SKM-1 (cell line): ENCODE results near the gene C6.
"Not testable (repeated sequence)": the region's sequence is repeated elsewhere in the genome, so short reads cannot be mapped to it uniquely, and the experiment has no call there.

Experiments
- DNase-seq: peaks from one replicate; lab custom pipeline; 2025; ENCODE audit not compliant: unreplicated experiment; lab: John Stamatoyannopoulos, UW

Gene C6

GRCh38 chr5:41213340-41213739 lies at the start of gene C6:
C6 (minus strand) TSS chr5:41213532; CDS start chr5:41203230, 10,302 bp downstream.
- DNase-seq, result no peak

- no peak for DNase-seq
These were observed 43.1 kb upstream of the C6 start for GRCh38 chr5:41256400-41256799.

- no peak for DNase-seq
These were observed 39.8 kb upstream of the C6 start for GRCh38 chr5:41253109-41253508.

DNA sequence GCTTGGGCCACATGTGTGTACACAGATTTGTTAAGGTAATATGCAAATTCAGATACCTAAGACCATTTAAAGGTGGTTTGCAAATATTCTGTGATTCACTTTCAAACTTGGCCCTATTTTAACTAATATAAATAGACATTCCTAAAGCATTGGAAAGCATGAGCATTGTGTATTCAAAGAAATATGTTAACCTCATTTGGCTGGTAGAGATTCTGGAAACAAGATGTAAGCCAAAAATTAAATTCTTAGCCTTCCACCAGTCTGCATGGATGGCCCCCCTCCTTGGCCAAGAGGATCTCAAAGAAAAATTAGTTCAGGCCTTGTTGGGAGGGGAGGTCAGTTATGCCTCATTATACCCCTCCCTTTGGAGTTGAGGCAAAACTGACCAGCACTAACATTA lies 38.7 kb upstream of the C6 start:
- DNase-seq, result no peak

DNA sequence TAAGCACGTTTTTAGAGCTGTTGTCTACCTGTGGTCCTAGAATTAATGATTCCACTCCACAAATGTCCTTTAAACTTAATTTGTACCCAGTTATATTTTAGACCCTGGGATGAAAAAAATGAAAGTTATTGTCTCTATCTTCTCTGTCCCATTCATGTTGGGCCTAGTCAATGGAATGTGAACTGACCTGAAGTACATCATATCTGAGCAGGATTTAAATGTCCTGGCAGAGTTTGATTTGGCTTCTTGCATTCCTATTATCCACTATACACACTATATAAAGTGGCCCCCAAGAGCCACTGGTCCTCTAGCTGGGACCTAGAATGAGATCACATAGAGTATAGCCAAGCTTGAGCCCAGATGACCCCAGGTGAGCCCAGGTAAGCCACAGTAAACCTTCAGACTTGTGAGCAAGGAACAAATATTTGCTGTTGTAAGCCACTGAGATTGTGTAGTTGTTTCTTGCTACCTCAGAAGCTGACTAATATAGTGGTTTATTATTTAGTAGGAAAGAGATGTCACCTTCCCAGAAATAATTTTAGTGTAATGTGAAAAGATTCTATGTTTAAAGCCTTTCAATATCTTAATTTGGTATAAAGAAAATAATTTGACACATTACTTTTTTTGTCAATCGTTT lies 37.1 kb upstream of the C6 start:
- DNase-seq, result no peak

GRCh38 chr5:41247135-41247534 lies 33.8 kb upstream of the C6 start:
- no peak for DNase-seq

- no peak for DNase-seq
These were observed 33.0 kb upstream of the C6 start for GRCh38 chr5:41246376-41246775.

- DNase-seq, result no peak
These were observed 30.2 kb upstream of the C6 start for GRCh38 chr5:41243558-41243957.

DNA sequence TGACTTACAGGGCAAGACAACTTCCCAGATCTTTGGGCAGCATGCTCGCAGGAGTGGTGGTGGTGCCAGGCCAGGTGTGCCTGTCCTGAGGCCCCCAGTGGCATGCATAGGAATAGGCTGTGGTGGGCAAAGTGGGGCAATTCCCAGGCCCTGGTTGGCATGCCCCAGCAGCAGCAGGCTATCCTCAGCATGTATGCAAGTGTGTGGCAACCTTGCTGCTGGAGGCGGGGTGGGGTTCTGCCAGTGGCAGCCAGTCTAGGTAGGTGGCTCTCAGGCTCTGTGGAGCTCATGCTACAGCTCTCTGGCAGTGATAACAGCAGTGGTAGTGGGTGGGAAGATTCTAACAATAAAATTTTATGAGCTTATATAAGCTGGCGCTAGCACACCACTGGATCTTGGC lies 27.7 kb upstream of the C6 start:
- DNase-seq, result no peak

DNA sequence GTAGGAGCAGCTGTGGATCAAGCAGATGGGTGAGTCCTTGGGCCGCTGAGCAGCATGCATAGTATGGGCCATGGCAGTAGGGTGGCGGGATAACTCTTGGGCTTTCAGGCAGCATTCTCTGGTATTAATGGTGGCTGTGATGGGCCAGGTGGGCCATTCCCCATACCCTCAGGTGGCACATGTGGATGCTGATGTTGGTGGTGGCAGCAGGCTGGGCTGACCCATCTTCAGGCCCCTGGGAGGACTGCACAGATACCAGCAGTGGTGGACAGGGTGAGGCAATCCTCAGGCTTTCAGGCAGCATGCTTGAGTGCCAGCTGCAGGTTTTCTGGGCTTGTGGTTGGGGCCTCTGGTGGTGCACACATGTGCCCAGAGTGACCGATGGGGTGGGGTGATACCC lies 27.1 kb upstream of the C6 start:
- no peak for DNase-seq

- DNase-seq, result no peak
These were observed 21.1 kb upstream of the C6 start for GRCh38 chr5:41234475-41234874.

DNA sequence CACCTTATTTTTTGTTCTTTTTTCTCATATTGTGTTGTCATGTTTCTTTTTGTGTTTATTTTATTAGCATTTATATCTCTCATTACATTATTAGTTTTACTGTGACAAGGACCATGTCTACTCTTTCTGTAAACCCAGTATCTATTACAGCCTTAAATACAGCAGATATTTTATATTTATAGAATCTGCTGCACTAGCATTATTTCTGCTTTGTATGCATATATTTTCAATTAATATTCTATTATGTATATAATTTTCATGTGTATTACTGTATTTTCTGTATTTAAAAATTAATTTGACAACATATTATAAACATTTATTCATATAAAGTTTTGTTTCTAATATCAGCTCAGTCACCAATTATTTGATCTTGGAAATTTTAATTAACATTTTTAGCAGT lies 19.5 kb upstream of the C6 start:
- no peak for DNase-seq

DNA sequence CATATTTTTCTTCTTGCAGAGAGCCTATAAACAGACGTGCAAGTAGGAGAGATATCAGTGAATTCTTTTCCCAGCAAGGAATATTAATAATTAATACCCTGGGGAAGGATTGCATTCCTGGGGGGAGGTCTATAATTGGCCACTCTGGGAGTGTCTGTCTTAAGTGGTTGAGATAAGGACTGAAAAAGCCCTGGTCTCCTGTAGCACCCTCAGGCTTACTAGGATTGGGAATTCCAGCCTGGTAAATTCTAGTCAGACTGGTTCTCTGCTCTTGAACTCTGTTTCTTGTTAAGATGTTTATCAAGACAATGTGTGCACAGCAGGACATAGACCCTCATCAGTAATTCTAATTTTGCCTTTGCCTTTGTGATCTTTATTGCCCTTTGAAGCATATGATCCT lies 16.9 kb upstream of the C6 start:
- DNase-seq, result not testable (repeated sequence)

- DNase-seq, result no peak
These were observed 10.6 kb upstream of the C6 start for GRCh38 chr5:41223962-41224361.

- DNase-seq, result no peak
These were observed 6.4 kb upstream of the C6 start for GRCh38 chr5:41219658-41220269.

DNA sequence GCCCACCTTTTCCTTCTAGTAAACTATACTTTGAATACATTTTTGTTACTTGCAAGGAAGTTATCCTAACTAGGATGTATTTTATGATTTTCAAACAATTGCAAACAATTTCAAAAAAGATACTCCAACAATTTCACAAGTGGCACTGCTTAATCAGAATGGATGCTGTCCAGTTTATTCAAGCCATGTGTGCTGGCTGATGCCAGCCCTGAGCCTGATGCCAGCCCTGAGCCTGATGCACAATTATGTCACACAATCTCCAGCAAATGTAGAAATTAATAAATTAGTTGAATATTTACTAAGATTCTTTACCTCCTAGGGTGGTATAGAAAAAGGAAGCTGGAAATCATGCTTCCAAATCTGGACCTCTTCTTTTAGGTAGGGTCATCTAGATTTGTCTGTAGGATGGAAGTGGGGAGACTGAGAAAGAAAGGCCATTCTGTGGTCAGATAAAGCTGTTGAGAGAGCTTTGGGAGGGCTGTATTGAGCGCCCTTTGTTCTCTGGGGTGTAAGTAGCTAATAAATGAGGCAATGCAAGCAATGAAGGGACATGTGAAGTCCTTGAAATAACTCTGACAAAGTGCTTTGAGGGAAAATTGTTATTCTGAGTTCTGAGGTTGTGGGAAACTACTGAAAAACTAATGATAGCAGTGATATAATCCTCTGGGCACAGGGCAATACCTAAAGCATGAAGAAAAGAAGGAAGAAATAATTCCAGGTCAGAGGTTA lies 5.8 kb upstream of the C6 start:
- DNase-seq, result no peak

- no peak for DNase-seq
These were observed 850 bp upstream of the C6 start for GRCh38 chr5:41214182-41214581.

DNA sequence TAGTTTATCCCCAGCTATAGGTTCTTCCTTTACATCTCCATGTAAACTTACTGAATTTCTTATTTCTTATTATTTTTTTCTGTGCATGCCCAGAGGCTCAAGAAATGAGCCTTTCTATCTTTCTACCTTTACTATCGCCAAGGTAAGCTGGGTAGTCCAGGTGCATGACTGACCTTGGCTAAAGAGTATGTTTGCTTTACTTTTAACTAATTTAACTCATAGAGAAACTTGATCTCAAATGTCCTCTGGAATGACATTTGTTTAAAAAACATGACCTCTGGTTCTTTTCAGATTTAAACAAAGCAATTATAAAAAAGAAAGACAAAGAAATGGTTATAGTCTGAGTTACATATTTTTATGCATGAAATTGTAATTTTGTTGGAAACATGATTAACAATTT lies 397 bp downstream of the C6 start:
- DNase-seq, result no peak

- DNase-seq, result no peak
These were observed 1.9 kb downstream of the C6 start for GRCh38 chr5:41211417-41211816.

DNA sequence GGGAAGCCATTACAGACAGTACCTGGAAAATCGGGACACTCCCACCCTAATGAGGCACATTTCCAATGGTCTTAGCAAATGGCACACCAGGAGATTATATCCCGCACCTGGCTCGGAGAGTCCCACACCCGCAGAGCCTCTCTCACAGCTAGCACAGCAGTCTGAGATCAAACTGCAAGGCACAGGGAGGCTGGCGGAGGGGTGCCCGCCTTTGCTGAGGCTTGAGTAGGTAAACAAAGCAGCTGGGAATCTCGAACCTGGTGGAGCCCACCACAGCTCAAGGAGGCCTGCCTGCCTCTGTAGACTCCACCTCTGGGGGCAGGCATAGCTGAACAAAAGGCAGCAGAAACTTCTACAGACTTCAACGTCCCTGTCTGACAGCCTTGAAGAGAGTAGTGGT lies 7.9 kb downstream of the C6 start:
- not testable (repeated sequence) for DNase-seq

DNA sequence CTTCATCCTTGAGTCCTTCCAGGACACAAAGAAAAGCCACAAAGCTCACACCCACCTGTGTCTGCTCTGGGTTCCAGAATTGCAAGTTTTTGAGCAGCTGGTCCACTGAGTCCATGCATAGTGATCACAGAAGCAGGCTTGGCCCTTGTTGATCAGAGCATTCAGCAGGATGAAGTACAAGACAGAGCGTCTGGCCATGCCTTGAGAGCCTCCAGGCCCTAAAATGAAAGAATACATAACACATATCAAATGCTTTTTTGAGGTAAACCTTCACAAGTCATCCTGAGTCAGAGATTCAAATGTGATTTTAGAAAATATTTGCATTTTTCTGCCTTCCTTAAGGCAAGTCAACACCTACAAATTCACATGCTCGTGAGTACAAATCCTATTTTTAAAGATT lies 10.3 kb downstream of the C6 start:
- no peak for DNase-seq

DNA sequence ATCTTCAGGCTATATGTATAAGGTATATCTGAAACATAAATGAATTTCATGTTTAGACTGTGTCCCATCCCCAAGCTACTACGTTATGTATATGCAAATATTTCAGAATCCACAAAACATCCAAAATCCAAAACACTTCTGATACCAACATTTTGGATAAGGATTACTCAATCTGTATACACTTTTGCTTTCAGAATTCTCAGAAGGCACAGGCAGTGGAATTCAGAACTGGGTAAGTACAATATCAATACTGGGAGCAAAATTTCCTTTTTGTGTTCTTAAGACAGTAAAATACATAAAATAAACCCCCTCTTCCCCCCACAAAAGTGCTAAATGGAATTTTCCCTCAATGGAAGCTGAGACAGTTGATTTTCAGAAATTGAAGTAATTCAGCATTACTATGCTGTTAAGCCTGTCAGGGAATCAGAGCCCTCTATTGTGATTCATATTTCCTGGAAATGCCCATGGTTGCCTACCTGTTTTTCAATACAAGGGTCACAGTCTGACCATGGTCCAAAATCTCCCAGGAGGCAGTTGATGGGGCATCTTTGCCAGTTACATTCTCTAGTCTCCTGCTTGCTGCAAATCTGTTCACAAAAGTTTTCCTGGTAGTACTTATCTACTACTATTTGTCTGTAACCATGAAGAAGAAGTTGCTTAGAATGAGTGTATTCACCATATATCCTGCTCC lies 12.1 kb downstream of the C6 start:
- DNase-seq, result no peak
